Skeletal muscle satellite cell (primary cell): ENCODE data around the gene ATXN2L. TPM values are rescaled to one million over a fixed set of nuclear protein-coding genes. Genes with fewer than 3 reads are reported as not detected.

Source experiments
- H3K27me3 ChIP-seq: 2 replicates; pipeline ENCODE4 v1.7.0; 2013; ENCODE audit warnings: low read length; ENCODE audit not compliant: control insufficient read depth, insufficient read depth
- H3K36me3 ChIP-seq: 2 replicates; pipeline ENCODE4 v1.7.0; 2013; ENCODE audit warnings: mild to moderate bottlenecking, control low read depth, low read length; ENCODE audit not compliant: insufficient read depth
- H3K4me1 ChIP-seq: 2 replicates; pipeline ENCODE4 v1.7.0; 2013; ENCODE audit warnings: low read length; ENCODE audit not compliant: control insufficient read depth, insufficient read depth
- H3K4me2 ChIP-seq: 2 replicates; pipeline ENCODE4 v1.7.0; 2013; ENCODE audit warnings: mild to moderate bottlenecking, low read length
- H3K4me3 ChIP-seq: 2 replicates; pipeline ENCODE4 v1.7.0; 2013; ENCODE audit warnings: low read length
- H3K9ac ChIP-seq: 2 replicates; pipeline ENCODE4 v1.7.0; 2013; ENCODE audit warnings: mild to moderate bottlenecking, low read depth, low read length, moderate library complexity
- H3K9me3 ChIP-seq: replicated peaks from 2 replicates; pipeline ENCODE4 v1.7.0; 2013; ENCODE audit warnings: mild to moderate bottlenecking, control low read depth, low read length
- small RNA-seq: library from RNA; depleted of rRNA; stranded (forward); fragments of <200 nt; gene quantifications from one replicate; pipeline ENCODE3, GENCODE V24; 2012

The ATXN2L gene

DNA sequence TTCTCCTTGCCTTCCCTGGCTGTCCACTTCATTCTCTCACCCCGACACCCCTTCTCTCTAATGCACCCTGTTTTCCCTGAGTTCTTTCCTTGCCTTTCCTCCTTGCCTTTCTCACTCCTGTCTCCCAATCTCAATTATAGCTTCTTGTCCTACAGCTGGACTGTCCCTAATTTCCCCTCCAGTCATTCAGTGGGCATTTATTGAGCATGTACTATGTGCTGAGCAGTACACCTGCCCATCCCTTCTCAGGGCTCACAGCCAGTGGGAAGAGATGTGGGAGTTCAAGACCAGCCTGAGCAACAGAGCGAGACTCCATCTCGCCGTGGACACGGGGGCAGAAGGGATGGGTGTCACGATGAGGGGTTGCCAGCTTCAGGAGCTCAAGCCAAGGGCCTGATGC, 61.2 kb downstream of the ATXN2L start:
- Histone ChIP-seq H3K27me3 (no peaks in the 10 kb centered on the region), H3K9me3 (no peaks in the 10 kb centered on the region), H3K4me1 (peaks cover 12% of the 10 kb centered on the region), H3K36me3 (no peaks in the 10 kb centered on the region), H3K4me3 (no peak overlapping the region), H3K4me2 (no peak overlapping the region), H3K9ac (no peak overlapping the region)

Small RNA genes lying within 50 kb of the gene (small RNA-seq; reads per million reads assigned to genes)
- not detected for gene RF00416
